ENCODE data around the gene ANO6.
"Not testable (repeated sequence)": the region's sequence is repeated elsewhere in the genome, so short reads cannot be mapped to it uniquely, and the experiment has no call there.

Gene ANO6

GRCh38 chr12:45357539-45358417 lies 141.9 kb downstream of the ANO6 start:
- no peak overlapping the region for H3K4me3 ChIP-seq (ENCODE audit: low read length)
- no peaks in the 10 kb centered on the region for H3K27me3 ChIP-seq (replicated peaks; ENCODE audit: control insufficient read depth, insufficient read depth, low read length)
- H3K4me1 ChIP-seq (ENCODE audit: control insufficient read depth, insufficient read depth, low read length) = peaks cover 14% of the 10 kb centered on the region
- H3K9ac ChIP-seq (ENCODE audit: low read length) = no peak overlapping the region
- DNase-seq (ENCODE audit: low read depth) = peak; percentile 55
- peaks cover 67% of the 10 kb centered on the region for H3K36me3 ChIP-seq (ENCODE audit: control insufficient read depth, insufficient read depth, low read length, severe bottlenecking)
- H3K9me3 ChIP-seq (ENCODE audit: control insufficient read depth, low read length) = peaks cover 11% of the 10 kb centered on the region

- peaks cover 66% of the 10 kb centered on the region for H3K36me3 ChIP-seq (ENCODE audit: control insufficient read depth, insufficient read depth, low read length, severe bottlenecking)
- no peak overlapping the region for H3K9ac ChIP-seq (ENCODE audit: low read length)
- H3K9me3 ChIP-seq (ENCODE audit: control insufficient read depth, low read length) = peaks cover 33% of the 10 kb centered on the region
- no peak for DNase-seq (ENCODE audit: low read depth)
- H3K27me3 ChIP-seq (replicated peaks; ENCODE audit: control insufficient read depth, insufficient read depth, low read length) = no peaks in the 10 kb centered on the region
- peaks cover 11% of the 10 kb centered on the region for H3K4me1 ChIP-seq (ENCODE audit: control insufficient read depth, insufficient read depth, low read length)
- H3K4me3 ChIP-seq (ENCODE audit: low read length) = no peak overlapping the region
Measured at GRCh38 chr12:45362291-45362690, 146.4 kb downstream of the ANO6 start.

- peaks cover 33% of the 10 kb centered on the region for H3K9me3 ChIP-seq (ENCODE audit: control insufficient read depth, low read length)
- H3K36me3 ChIP-seq (ENCODE audit: control insufficient read depth, insufficient read depth, low read length, severe bottlenecking) = peaks cover 71% of the 10 kb centered on the region
- peaks cover 5% of the 10 kb centered on the region for H3K4me1 ChIP-seq (ENCODE audit: control insufficient read depth, insufficient read depth, low read length)
- DNase-seq (ENCODE audit: low read depth) = no peak
- no peaks in the 10 kb centered on the region for H3K27me3 ChIP-seq (replicated peaks; ENCODE audit: control insufficient read depth, insufficient read depth, low read length)
- no peak overlapping the region for H3K4me3 ChIP-seq (ENCODE audit: low read length)
- no peak overlapping the region for H3K9ac ChIP-seq (ENCODE audit: low read length)
Measured at GRCh38 chr12:45363903-45364302, 148.0 kb downstream of the ANO6 start.

- no peaks in the 10 kb centered on the region for H3K27me3 ChIP-seq (replicated peaks; ENCODE audit: control insufficient read depth, insufficient read depth, low read length)
- H3K9ac ChIP-seq (ENCODE audit: low read length) = no peak overlapping the region
- peak; percentile 80 for DNase-seq (ENCODE audit: low read depth)
- H3K4me1 ChIP-seq (ENCODE audit: control insufficient read depth, insufficient read depth, low read length) = peaks cover 13% of the 10 kb centered on the region
- peaks cover 50% of the 10 kb centered on the region for H3K36me3 ChIP-seq (ENCODE audit: control insufficient read depth, insufficient read depth, low read length, severe bottlenecking)
- peaks cover 13% of the 10 kb centered on the region for H3K9me3 ChIP-seq (ENCODE audit: control insufficient read depth, low read length)
- H3K4me3 ChIP-seq (ENCODE audit: low read length) = no peak overlapping the region
Measured at GRCh38 chr12:45368841-45369489, 153.1 kb downstream of the ANO6 start.

GRCh38 chr12:45377815-45378214 lies 161.9 kb downstream of the ANO6 start:
- Histone ChIP-seq H3K36me3 (ENCODE audit: control insufficient read depth, insufficient read depth, low read length, severe bottlenecking) (peaks cover 55% of the 10 kb centered on the region), H3K9me3 (ENCODE audit: control insufficient read depth, low read length) (no peaks in the 10 kb centered on the region), H3K9ac (ENCODE audit: low read length) (no peak overlapping the region), H3K4me3 (ENCODE audit: low read length) (no peak overlapping the region), H3K27me3 (replicated peaks; ENCODE audit: control insufficient read depth, insufficient read depth, low read length) (no peaks in the 10 kb centered on the region), H3K4me1 (ENCODE audit: control insufficient read depth, insufficient read depth, low read length) (no peaks in the 10 kb centered on the region)
- no peak for DNase-seq (ENCODE audit: low read depth)

- Histone ChIP-seq H3K4me1 (ENCODE audit: control insufficient read depth, insufficient read depth, low read length) (no peaks in the 10 kb centered on the region), H3K36me3 (ENCODE audit: control insufficient read depth, insufficient read depth, low read length, severe bottlenecking) (peaks cover 70% of the 10 kb centered on the region), H3K9me3 (ENCODE audit: control insufficient read depth, low read length) (no peaks in the 10 kb centered on the region), H3K27me3 (replicated peaks; ENCODE audit: control insufficient read depth, insufficient read depth, low read length) (no peaks in the 10 kb centered on the region), H3K9ac (ENCODE audit: low read length) (no peak overlapping the region), H3K4me3 (ENCODE audit: low read length) (no peak overlapping the region)
- no peak for DNase-seq (ENCODE audit: low read depth)
Measured at GRCh38 chr12:45379261-45379660, 163.4 kb downstream of the ANO6 start.

GRCh38 chr12:45381351-45381750 lies 165.5 kb downstream of the ANO6 start:
- Histone ChIP-seq H3K27me3 (replicated peaks; ENCODE audit: control insufficient read depth, insufficient read depth, low read length) (no peaks in the 10 kb centered on the region), H3K9me3 (ENCODE audit: control insufficient read depth, low read length) (no peaks in the 10 kb centered on the region), H3K36me3 (ENCODE audit: control insufficient read depth, insufficient read depth, low read length, severe bottlenecking) (peaks cover 90% of the 10 kb centered on the region), H3K9ac (ENCODE audit: low read length) (no peak overlapping the region), H3K4me3 (ENCODE audit: low read length) (no peak overlapping the region), H3K4me1 (ENCODE audit: control insufficient read depth, insufficient read depth, low read length) (no peaks in the 10 kb centered on the region)
- DNase-seq (ENCODE audit: low read depth) = no peak

GRCh38 chr12:45388545-45388944 lies 172.7 kb downstream of the ANO6 start:
- Histone ChIP-seq H3K9ac (ENCODE audit: low read length) (no peak overlapping the region), H3K4me1 (ENCODE audit: control insufficient read depth, insufficient read depth, low read length) (no peaks in the 10 kb centered on the region), H3K9me3 (ENCODE audit: control insufficient read depth, low read length) (no peaks in the 10 kb centered on the region), H3K27me3 (replicated peaks; ENCODE audit: control insufficient read depth, insufficient read depth, low read length) (no peaks in the 10 kb centered on the region), H3K36me3 (ENCODE audit: control insufficient read depth, insufficient read depth, low read length, severe bottlenecking) (peaks cover 88% of the 10 kb centered on the region), H3K4me3 (ENCODE audit: low read length) (no peak overlapping the region)
- peak; percentile 70 for DNase-seq (ENCODE audit: low read depth)

- no peak for DNase-seq (ENCODE audit: low read depth)
- no peak overlapping the region for H3K4me3 ChIP-seq (ENCODE audit: low read length)
- H3K9me3 ChIP-seq (ENCODE audit: control insufficient read depth, low read length) = no peaks in the 10 kb centered on the region
- no peaks in the 10 kb centered on the region for H3K27me3 ChIP-seq (replicated peaks; ENCODE audit: control insufficient read depth, insufficient read depth, low read length)
- H3K4me1 ChIP-seq (ENCODE audit: control insufficient read depth, insufficient read depth, low read length) = no peaks in the 10 kb centered on the region
- H3K36me3 ChIP-seq (ENCODE audit: control insufficient read depth, insufficient read depth, low read length, severe bottlenecking) = peaks cover 79% of the 10 kb centered on the region
- H3K9ac ChIP-seq (ENCODE audit: low read length) = no peak overlapping the region
Measured at GRCh38 chr12:45389426-45389825, 173.5 kb downstream of the ANO6 start.

GRCh38 chr12:45397499-45397898 lies 181.6 kb downstream of the ANO6 start:
- not testable (repeated sequence) for H3K4me1 ChIP-seq (ENCODE audit: control insufficient read depth, insufficient read depth, low read length); H3K9ac ChIP-seq (ENCODE audit: low read length); H3K27me3 ChIP-seq (replicated peaks; ENCODE audit: control insufficient read depth, insufficient read depth, low read length); DNase-seq (ENCODE audit: low read depth); H3K4me3 ChIP-seq (ENCODE audit: low read length); H3K9me3 ChIP-seq (ENCODE audit: control insufficient read depth, low read length)
- peaks cover 47% of the 10 kb centered on the region for H3K36me3 ChIP-seq (ENCODE audit: control insufficient read depth, insufficient read depth, low read length, severe bottlenecking)

GRCh38 chr12:45398552-45398951 lies 182.7 kb downstream of the ANO6 start:
- Histone ChIP-seq H3K27me3 (replicated peaks; ENCODE audit: control insufficient read depth, insufficient read depth, low read length) (no peaks in the 10 kb centered on the region), H3K4me3 (ENCODE audit: low read length) (no peak overlapping the region), H3K36me3 (ENCODE audit: control insufficient read depth, insufficient read depth, low read length, severe bottlenecking) (peaks cover 50% of the 10 kb centered on the region), H3K9ac (ENCODE audit: low read length) (no peak overlapping the region), H3K9me3 (ENCODE audit: control insufficient read depth, low read length) (no peaks in the 10 kb centered on the region), H3K4me1 (ENCODE audit: control insufficient read depth, insufficient read depth, low read length) (no peaks in the 10 kb centered on the region)
- DNase-seq (ENCODE audit: low read depth) = no peak
